ENCODE results near the gene SRBD1.
A peak's percentile ranks its signal among the peaks of the same experiment; 100 is the strongest.

The SRBD1 gene

GRCh38 chr2:45646289-45646688 is 35.2 kb upstream of the SRBD1 start:
- no peak overlapping the region for H3K9ac ChIP-seq (ENCODE audit: low read depth, low read length)
- no peaks in the 10 kb centered on the region for H3K4me1 ChIP-seq (ENCODE audit: insufficient read depth, low read length)
- no peaks in the 10 kb centered on the region for H3K36me3 ChIP-seq (ENCODE audit: insufficient read depth, low read length)
- H3K9me3 ChIP-seq (ENCODE audit: control insufficient read depth, insufficient read depth, low read length) = no peaks in the 10 kb centered on the region

GRCh38 chr2:45643543-45644542 is 32.8 kb upstream of the SRBD1 start:
- Histone ChIP-seq H3K9ac (ENCODE audit: low read depth, low read length) (peak overlapping the region; percentile 62; the same call in 1 of the 2 replicates), H3K36me3 (ENCODE audit: insufficient read depth, low read length) (no peaks in the 10 kb centered on the region), H3K4me1 (ENCODE audit: insufficient read depth, low read length) (peaks cover 10% of the 10 kb centered on the region), H3K9me3 (ENCODE audit: control insufficient read depth, insufficient read depth, low read length) (no peaks in the 10 kb centered on the region)

- Histone ChIP-seq H3K9ac (ENCODE audit: low read depth, low read length) (peak overlapping the region; percentile 62; the same call in 1 of the 2 replicates), H3K4me1 (ENCODE audit: insufficient read depth, low read length) (peaks cover 11% of the 10 kb centered on the region), H3K9me3 (ENCODE audit: control insufficient read depth, insufficient read depth, low read length) (no peaks in the 10 kb centered on the region), H3K36me3 (ENCODE audit: insufficient read depth, low read length) (no peaks in the 10 kb centered on the region)
Measured at GRCh38 chr2:45643095-45643494, 32.0 kb upstream of the SRBD1 start.

- Histone ChIP-seq H3K4me1 (ENCODE audit: insufficient read depth, low read length) (peaks cover 11% of the 10 kb centered on the region), H3K36me3 (ENCODE audit: insufficient read depth, low read length) (no peaks in the 10 kb centered on the region), H3K9me3 (ENCODE audit: control insufficient read depth, insufficient read depth, low read length) (no peaks in the 10 kb centered on the region), H3K9ac (ENCODE audit: low read depth, low read length) (no peak overlapping the region)
Measured at GRCh38 chr2:45640576-45640975, 29.5 kb upstream of the SRBD1 start.

- no peak overlapping the region for H3K9ac ChIP-seq (ENCODE audit: low read depth, low read length)
- no peaks in the 10 kb centered on the region for H3K36me3 ChIP-seq (ENCODE audit: insufficient read depth, low read length)
- H3K9me3 ChIP-seq (ENCODE audit: control insufficient read depth, insufficient read depth, low read length) = no peaks in the 10 kb centered on the region
- H3K4me1 ChIP-seq (ENCODE audit: insufficient read depth, low read length) = peaks cover 11% of the 10 kb centered on the region
Measured at GRCh38 chr2:45637440-45637839, 26.4 kb upstream of the SRBD1 start.

- no peaks in the 10 kb centered on the region for H3K9me3 ChIP-seq (ENCODE audit: control insufficient read depth, insufficient read depth, low read length)
- no peak overlapping the region for H3K9ac ChIP-seq (ENCODE audit: low read depth, low read length)
- peaks cover 18% of the 10 kb centered on the region for H3K4me1 ChIP-seq (ENCODE audit: insufficient read depth, low read length)
- H3K36me3 ChIP-seq (ENCODE audit: insufficient read depth, low read length) = no peaks in the 10 kb centered on the region
Measured at GRCh38 chr2:45636008-45636407, 24.9 kb upstream of the SRBD1 start.

GRCh38 chr2:45634223-45634622 is 23.2 kb upstream of the SRBD1 start:
- no peaks in the 10 kb centered on the region for H3K9me3 ChIP-seq (ENCODE audit: control insufficient read depth, insufficient read depth, low read length)
- H3K36me3 ChIP-seq (ENCODE audit: insufficient read depth, low read length) = no peaks in the 10 kb centered on the region
- H3K9ac ChIP-seq (ENCODE audit: low read depth, low read length) = no peak overlapping the region
- peaks cover 12% of the 10 kb centered on the region for H3K4me1 ChIP-seq (ENCODE audit: insufficient read depth, low read length)

GRCh38 chr2:45631955-45632354 is 20.9 kb upstream of the SRBD1 start:
- Histone ChIP-seq H3K4me1 (ENCODE audit: insufficient read depth, low read length) (peaks cover 9% of the 10 kb centered on the region; the same call in 1 of the 2 replicates), H3K9me3 (ENCODE audit: control insufficient read depth, insufficient read depth, low read length) (no peaks in the 10 kb centered on the region), H3K9ac (ENCODE audit: low read depth, low read length) (no peak overlapping the region; the same call in 1 of the 2 replicates), H3K36me3 (ENCODE audit: insufficient read depth, low read length) (no peaks in the 10 kb centered on the region)

- Histone ChIP-seq H3K36me3 (ENCODE audit: insufficient read depth, low read length) (no peaks in the 10 kb centered on the region), H3K9me3 (ENCODE audit: control insufficient read depth, insufficient read depth, low read length) (no peaks in the 10 kb centered on the region), H3K9ac (ENCODE audit: low read depth, low read length) (no peak overlapping the region)
Measured at GRCh38 chr2:45631319-45631718, 20.3 kb upstream of the SRBD1 start.

GRCh38 chr2:45629971-45630370 is 18.9 kb upstream of the SRBD1 start:
- no peaks in the 10 kb centered on the region for H3K9me3 ChIP-seq (ENCODE audit: control insufficient read depth, insufficient read depth, low read length)
- H3K36me3 ChIP-seq (ENCODE audit: insufficient read depth, low read length) = no peaks in the 10 kb centered on the region
- H3K9ac ChIP-seq (ENCODE audit: low read depth, low read length) = no peak overlapping the region
- H3K4me1 ChIP-seq (ENCODE audit: insufficient read depth, low read length) = peaks cover 9% of the 10 kb centered on the region; the same call in 1 of the 2 replicates

More at GRCh38 chr2:45631319-45631718, 20.3 kb upstream of the SRBD1 start:
- peaks cover 9% of the 10 kb centered on the region; the same call in 1 of the 2 replicates for H3K4me1 ChIP-seq (ENCODE audit: insufficient read depth, low read length)

- no peaks in the 10 kb centered on the region for H3K9me3 ChIP-seq (ENCODE audit: control insufficient read depth, insufficient read depth, low read length)
- H3K9ac ChIP-seq (ENCODE audit: low read depth, low read length) = no peak overlapping the region
- H3K36me3 ChIP-seq (ENCODE audit: insufficient read depth, low read length) = no peaks in the 10 kb centered on the region
- peaks cover 9% of the 10 kb centered on the region; the same call in 1 of the 2 replicates for H3K4me1 ChIP-seq (ENCODE audit: insufficient read depth, low read length)
Measured at GRCh38 chr2:45627911-45628310, 16.8 kb upstream of the SRBD1 start.

- Histone ChIP-seq H3K9me3 (ENCODE audit: control insufficient read depth, insufficient read depth, low read length) (no peaks in the 10 kb centered on the region), H3K36me3 (ENCODE audit: insufficient read depth, low read length) (no peaks in the 10 kb centered on the region), H3K4me1 (ENCODE audit: insufficient read depth, low read length) (peaks cover 7% of the 10 kb centered on the region; the same call in 1 of the 2 replicates), H3K9ac (ENCODE audit: low read depth, low read length) (no peak overlapping the region)
Measured at GRCh38 chr2:45626387-45627221, 15.5 kb upstream of the SRBD1 start.

- no peaks in the 10 kb centered on the region for H3K4me1 ChIP-seq (ENCODE audit: insufficient read depth, low read length)
- H3K36me3 ChIP-seq (ENCODE audit: insufficient read depth, low read length) = no peaks in the 10 kb centered on the region
- no peaks in the 10 kb centered on the region for H3K9me3 ChIP-seq (ENCODE audit: control insufficient read depth, insufficient read depth, low read length)
- no peak overlapping the region for H3K9ac ChIP-seq (ENCODE audit: low read depth, low read length)
Measured at GRCh38 chr2:45625824-45626223, 14.8 kb upstream of the SRBD1 start.

GRCh38 chr2:45623098-45623497 is 12.0 kb upstream of the SRBD1 start:
- H3K9me3 ChIP-seq (ENCODE audit: control insufficient read depth, insufficient read depth, low read length) = no peaks in the 10 kb centered on the region
- H3K4me1 ChIP-seq (ENCODE audit: insufficient read depth, low read length) = no peaks in the 10 kb centered on the region
- H3K36me3 ChIP-seq (ENCODE audit: insufficient read depth, low read length) = no peaks in the 10 kb centered on the region
- no peak overlapping the region for H3K9ac ChIP-seq (ENCODE audit: low read depth, low read length)

All from ES-I3 (cell line).